ENCODE data around the gene PLAGL1.

GRCh38 chr6:143966312-143966711 is 41.7 kb downstream of the PLAGL1 start:
- TF ChIP-seq EZH2phosphoT487 (IDR thresholded peaks at IDR 0.05; ENCODE audit: insufficient read depth, low read depth), result no peak
- no peak for TF ChIP-seq EZH2 (IDR thresholded peaks at IDR 0.05; ENCODE audit: insufficient read depth, poor library complexity, severe bottlenecking)

Measured in GM23248 (cell line).